Upper lobe of left lung (tissue), 6 donors: Measurements from ENCODE around the gene HIBCH. TPM values are rescaled to one million over a fixed set of nuclear protein-coding genes. Genes with fewer than 3 reads are reported as not detected.

Experiments used
- ATAC-seq, 2 donors: fragments of 200-7000 bp; cut with Tn5 transposase; one replicate each; pipeline ENCODE4 v1.9.1; 2022; ENCODE audit warnings: mild to moderate bottlenecking in 2 of 2, moderate library complexity in 2 of 2; ENCODE audit not compliant: low FRiP score in 2 of 2
- DNase-seq, 2 donors: peaks; one replicate each; pipeline ENCODE4 v3.0.0-alpha.2; 2019 to 2020
- H3K27ac ChIP-seq, 4 donors: fragments of 200-600 bp; sonication (generic); one replicate each; pipeline ENCODE4 v1.5.1; 2016 to 2019
- H3K27me3 ChIP-seq, 4 donors: fragments of 200-600 bp; sonication (generic); one replicate each; pipeline ENCODE4 v1.5.1; 2017 to 2019
- H3K36me3 ChIP-seq, 4 donors: fragments of 200-600 bp; sonication (generic); one replicate each; pipeline ENCODE4 v1.5.1; 2016 to 2019
- H3K4me1 ChIP-seq, 4 donors: fragments of 200-600 bp; sonication (generic); one replicate each; pipeline ENCODE4 v1.5.1; 2018 to 2019
- H3K4me3 ChIP-seq, 4 donors: fragments of 200-600 bp; sonication (generic); one replicate each; pipeline ENCODE4 v1.5.1; 2017 to 2019; ENCODE audit warnings: mild to moderate bottlenecking in 2 of 4, moderate library complexity in 1 of 4
- H3K9me3 ChIP-seq, 4 donors: fragments of 200-600 bp; sonication (generic); one replicate each; pipeline ENCODE4 v1.5.1; 2018 to 2019
- EP300 ChIP-seq, 4 donors: sonication (generic); formaldehyde crosslinking; IDR thresholded peaks; one replicate each; pipeline ENCODE4 v1.5.1; 2017; ENCODE audit warnings: antibody characterized with exemption in 4 of 4, control low read depth in 2 of 4
- POLR2A ChIP-seq, 4 donors: fragments of 450-650 bp; IDR thresholded peaks; one replicate each; pipeline ENCODE4 v1.5.1; 2016 to 2017; ENCODE audit warnings: antibody characterized with exemption in 4 of 4, mild to moderate bottlenecking in 2 of 4
- POLR2AphosphoS5 ChIP-seq, 2 donors: sonication (generic); formaldehyde crosslinking; IDR thresholded peaks; one replicate each; pipeline ENCODE4 v1.5.1; 2017; ENCODE audit warnings: antibody characterized with exemption in 2 of 2
- WGBS, 2 donors: methylation state at CpG; one replicate each; pipeline ENCODE4 v1.1.5; 2017 to 2018; 5-methylcytosine and 5-hydroxymethylcytosine counted together
- total RNA-seq, 6 donors: library from RNA; depleted of rRNA in 4 of 6; stranded (reverse); fragments of >200 nt in 4 of 6; gene quantifications; one replicate each; pipeline versions ENCODE4 v1.1.0 to v1.2.1, GENCODE V29; 2016 to 2021
- TF ChIP-seq, protein P1 (sequence below), 6 experiments: fragments of 450-650 bp in 4 of 6; fragments of 200-600 bp in 2 of 6; sonication (generic) in 2 of 6; IDR thresholded peaks; one replicate each; pipeline ENCODE4 v1.5.1; 2016 to 2019; ENCODE audit warnings: antibody characterized with exemption in 6 of 6
- donor health status: DM: no; HTN: no; CAD: no; lungs with moderate emphysema.
- donor health status: DM: no; HTN: yes; CAD: no; lungs with severe emphysema.

Gene HIBCH
- total RNA-seq, 6 donors from 2014 or later: 10.1 to 24.2 (median 14.7) TPM

DNA sequence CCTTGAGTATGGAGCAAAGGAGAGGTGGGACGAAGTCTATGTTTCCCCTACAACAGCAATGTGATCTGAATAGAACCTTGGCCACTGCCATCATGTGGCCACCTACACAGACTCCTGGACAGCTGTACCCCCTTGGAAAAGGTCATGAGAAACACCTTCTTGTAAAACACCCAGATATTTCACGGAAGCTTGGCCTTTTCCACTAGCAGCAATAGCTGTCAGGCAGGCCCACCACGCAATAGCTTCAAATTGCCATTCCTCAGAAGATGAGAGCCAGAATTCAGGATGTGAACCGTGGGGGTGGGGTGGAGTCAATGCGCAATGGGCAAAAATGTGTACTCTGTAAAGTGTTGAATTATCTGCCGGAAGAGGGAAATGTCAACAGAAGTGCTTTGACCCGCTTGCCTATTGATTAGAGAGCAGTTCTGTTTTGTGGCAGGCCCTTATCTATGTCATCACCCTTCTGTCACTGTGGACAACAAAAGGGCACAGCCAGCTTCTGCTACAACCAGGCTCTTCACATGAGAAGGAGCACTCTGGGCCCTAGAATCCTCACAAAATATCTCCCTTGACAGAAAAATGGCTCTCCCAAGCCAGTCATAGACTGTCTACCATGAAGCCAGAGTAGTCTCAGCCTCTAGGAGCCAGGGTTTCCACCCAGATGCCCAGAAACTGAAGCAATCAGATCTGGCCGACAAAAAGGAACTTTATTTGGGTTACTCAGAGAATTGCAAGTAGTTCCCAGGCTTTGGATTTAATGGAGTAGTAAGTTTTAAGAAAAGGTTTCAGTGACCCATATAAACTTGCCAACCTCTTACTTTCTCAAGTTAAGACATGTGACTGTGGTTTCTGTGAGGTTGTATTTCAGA lies 33.3 kb upstream of the HIBCH start:
- TF ChIP-seq, protein P1, sequence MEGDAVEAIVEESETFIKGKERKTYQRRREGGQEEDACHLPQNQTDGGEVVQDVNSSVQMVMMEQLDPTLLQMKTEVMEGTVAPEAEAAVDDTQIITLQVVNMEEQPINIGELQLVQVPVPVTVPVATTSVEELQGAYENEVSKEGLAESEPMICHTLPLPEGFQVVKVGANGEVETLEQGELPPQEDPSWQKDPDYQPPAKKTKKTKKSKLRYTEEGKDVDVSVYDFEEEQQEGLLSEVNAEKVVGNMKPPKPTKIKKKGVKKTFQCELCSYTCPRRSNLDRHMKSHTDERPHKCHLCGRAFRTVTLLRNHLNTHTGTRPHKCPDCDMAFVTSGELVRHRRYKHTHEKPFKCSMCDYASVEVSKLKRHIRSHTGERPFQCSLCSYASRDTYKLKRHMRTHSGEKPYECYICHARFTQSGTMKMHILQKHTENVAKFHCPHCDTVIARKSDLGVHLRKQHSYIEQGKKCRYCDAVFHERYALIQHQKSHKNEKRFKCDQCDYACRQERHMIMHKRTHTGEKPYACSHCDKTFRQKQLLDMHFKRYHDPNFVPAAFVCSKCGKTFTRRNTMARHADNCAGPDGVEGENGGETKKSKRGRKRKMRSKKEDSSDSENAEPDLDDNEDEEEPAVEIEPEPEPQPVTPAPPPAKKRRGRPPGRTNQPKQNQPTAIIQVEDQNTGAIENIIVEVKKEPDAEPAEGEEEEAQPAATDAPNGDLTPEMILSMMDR (IDR thresholded peaks at IDR 0.05): no peak
- TF ChIP-seq POLR2AphosphoS5 (IDR thresholded peaks at IDR 0.05) (peak in 1 of 2 donors; percentile 6), EP300 (IDR thresholded peaks at IDR 0.05) (peak in 1 of 4 donors; percentile 24), POLR2A (IDR thresholded peaks at IDR 0.05) (no peak)
- Histone ChIP-seq H3K27me3 (no peaks in the 10 kb centered on the region), H3K9me3 (no peaks in the 10 kb centered on the region), H3K36me3 (no peaks in the 10 kb centered on the region), H3K4me3 (no peak overlapping the region), H3K4me1 (peaks cover 23 to 37% (median 33%) of the 10 kb centered on the region in 4 donors), H3K27ac (peak overlapping the region; percentile 47 to 79 (median 50))
- ATAC-seq: peak in 1 of 2 donors; percentile 62
- 59 to 72% methylated on average over 8 of the region's 8 CpGs for WGBS, 2 donors
- DNase-seq: no peak

DNA sequence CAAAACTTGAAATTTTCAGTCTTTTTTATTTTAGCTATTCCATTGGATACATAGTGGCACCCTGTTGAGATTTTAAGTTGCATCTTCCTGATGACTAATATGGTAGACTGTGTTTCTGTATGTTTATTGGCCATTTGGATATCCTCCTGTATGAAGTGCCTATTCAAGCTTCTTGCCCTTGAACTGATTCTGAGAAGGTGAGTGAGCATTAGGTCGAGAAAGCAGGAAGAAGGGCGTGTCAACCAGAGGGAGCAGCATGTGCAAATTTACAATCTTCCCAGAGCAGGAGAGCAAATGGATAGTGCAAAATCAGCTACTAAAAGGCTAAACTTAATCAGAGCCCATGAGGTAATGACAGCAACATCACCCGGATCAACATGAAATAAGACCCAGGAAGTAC lies 32.3 kb upstream of the HIBCH start:
- Histone ChIP-seq H3K27ac (peak overlapping the region in 3 of 4 donors; percentile 47 to 75 (median 51)), H3K4me1 (peaks cover 23 to 37% (median 28%) of the 10 kb centered on the region in 4 donors), H3K9me3 (no peaks in the 10 kb centered on the region), H3K4me3 (no peak overlapping the region), H3K36me3 (no peaks in the 10 kb centered on the region), H3K27me3 (no peaks in the 10 kb centered on the region)
- 66 to 74% methylated on average over 3 of the region's 3 CpGs for WGBS, 2 donors
- no peak for ATAC-seq
- DNase-seq: no peak
- TF ChIP-seq POLR2AphosphoS5 (IDR thresholded peaks at IDR 0.05): no peak
- TF ChIP-seq POLR2A (IDR thresholded peaks at IDR 0.05): no peak
- TF ChIP-seq EP300 (IDR thresholded peaks at IDR 0.05): no peak
- TF ChIP-seq, protein P1 (IDR thresholded peaks at IDR 0.05): no peak

DNA sequence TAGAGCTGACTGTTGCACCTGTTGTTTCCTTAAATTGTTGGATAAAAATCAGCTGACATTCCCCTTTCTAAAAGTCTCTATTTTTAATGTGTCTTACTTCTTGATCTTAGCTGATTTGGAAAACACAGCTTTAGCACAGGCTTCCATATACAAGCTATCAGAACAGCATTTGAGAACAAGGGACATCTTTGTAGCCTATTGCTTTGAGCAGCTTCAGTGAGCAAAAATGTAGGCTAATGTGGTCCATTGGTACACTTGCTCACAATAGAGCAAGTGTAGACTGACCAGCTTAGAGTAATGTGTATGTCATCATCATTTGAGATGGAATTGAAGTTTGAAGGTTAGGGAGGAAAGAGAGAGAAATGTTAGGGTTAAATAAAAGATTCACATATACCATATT lies 30.7 kb upstream of the HIBCH start:
- no peak for ATAC-seq
- Histone ChIP-seq H3K4me3 (no peak overlapping the region), H3K36me3 (no peaks in the 10 kb centered on the region), H3K27ac (no peak overlapping the region), H3K9me3 (no peaks in the 10 kb centered on the region), H3K4me1 (peaks cover 13 to 27% (median 21%) of the 10 kb centered on the region in 4 donors), H3K27me3 (no peaks in the 10 kb centered on the region)
- no peak for DNase-seq
- TF ChIP-seq, protein P1 (IDR thresholded peaks at IDR 0.05): no peak
- no peak for TF ChIP-seq POLR2AphosphoS5 (IDR thresholded peaks at IDR 0.05)
- no peak for TF ChIP-seq EP300 (IDR thresholded peaks at IDR 0.05)
- TF ChIP-seq POLR2A (IDR thresholded peaks at IDR 0.05): no peak

DNA sequence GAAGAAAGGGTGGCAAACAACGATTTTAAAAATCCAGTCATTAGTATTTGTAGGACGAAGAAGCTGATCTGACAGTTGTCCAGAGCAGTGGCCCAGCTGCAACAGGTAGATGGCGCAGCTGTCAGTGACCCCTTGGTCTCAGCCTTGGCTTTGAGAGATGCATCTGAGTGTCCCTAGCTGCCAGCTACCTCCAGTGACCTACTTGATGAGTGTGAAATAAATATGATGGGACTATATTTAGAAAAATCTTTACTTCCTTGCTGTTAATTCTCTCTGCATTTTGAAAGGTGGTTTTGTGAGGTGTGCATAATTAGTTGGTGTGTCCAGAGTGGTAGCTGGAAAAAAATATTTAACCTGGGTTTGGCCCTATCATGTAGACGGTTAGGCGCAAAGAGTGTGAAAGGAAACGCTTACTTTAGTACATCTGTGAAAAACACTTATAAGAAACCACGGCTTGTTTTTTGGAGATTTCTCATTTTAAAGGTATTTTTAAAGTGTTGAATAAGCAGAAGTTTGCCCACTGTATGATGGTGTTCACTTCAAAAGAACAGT lies 24.7 kb upstream of the HIBCH start:
- 14 to 18% methylated on average over 7 of the region's 7 CpGs for WGBS, 2 donors
- TF ChIP-seq, protein P1 (IDR thresholded peaks at IDR 0.05): peak in 3 of 6 experiments; percentile 15 to 51 (median 37)
- no peak for TF ChIP-seq EP300 (IDR thresholded peaks at IDR 0.05)
- ATAC-seq (peak; percentile 39 to 45), DNase-seq (peak in 1 of 2 donors; percentile 76)
- Histone ChIP-seq H3K27me3 (no peaks in the 10 kb centered on the region), H3K27ac (peak overlapping the region; percentile 90 to 97 (median 94)), H3K36me3 (no peaks in the 10 kb centered on the region), H3K9me3 (no peaks in the 10 kb centered on the region), H3K4me1 (peaks cover 0 to 25% (median 14%) of the 10 kb centered on the region in 4 donors), H3K4me3 (peak overlapping the region; percentile 50 to 87 (median 79))
